Esophagus muscularis mucosa (tissue), 4 donors: ENCODE data around the gene AMHR2. TPM values are rescaled to one million over a fixed set of nuclear protein-coding genes. Genes with fewer than 3 reads are reported as not detected.
"Not testable (repeated sequence)": the region's sequence is repeated elsewhere in the genome, so short reads cannot be mapped to it uniquely, and the experiment has no call there.

Experiments
- DNase-seq: peaks from one replicate; pipeline ENCODE4 v3.0.0-alpha.2; 2017; ENCODE audit errors: extremely low spot score
- H3K27ac ChIP-seq, 4 donors: fragments of 200-600 bp; sonication (generic); replicated peaks in 1 of 4; 1 replicate in 3 of 4; 2 replicates in 1 of 4; pipeline ENCODE4 v1.5.1; 2016 to 2019; ENCODE audit warnings: mild to moderate bottlenecking in 1 of 4
- H3K27me3 ChIP-seq, 4 donors: fragments of 200-600 bp; sonication (generic); one replicate each; pipeline versions ENCODE4 v1.5.1 to v1.6.0; 2016 to 2019
- H3K36me3 ChIP-seq, 4 donors: fragments of 200-600 bp; sonication (generic); one replicate each; pipeline ENCODE4 v1.5.1; 2016 to 2019
- H3K4me1 ChIP-seq, 4 donors: fragments of 200-600 bp; sonication (generic); one replicate each; pipeline ENCODE4 v1.5.1; 2016 to 2019
- H3K4me3 ChIP-seq, 4 donors: fragments of 200-600 bp; sonication (generic); 1 replicate in 2 of 4; 2 replicates in 2 of 4; pipeline ENCODE4 v1.5.1; 2016 to 2019; ENCODE audit warnings: mild to moderate bottlenecking in 4 of 4, moderate library complexity in 1 of 4
- H3K9me3 ChIP-seq, 4 donors: fragments of 200-600 bp; sonication (generic); 1 replicate in 3 of 4; 2 replicates in 1 of 4; pipeline ENCODE4 v1.5.1; 2016 to 2019
- EP300 ChIP-seq: sonication (generic); formaldehyde crosslinking; IDR thresholded peaks from one replicate; pipeline ENCODE4 v1.6.1; 2017; ENCODE audit warnings: antibody characterized with exemption
- POLR2A ChIP-seq: fragments of 450-650 bp; IDR thresholded peaks from one replicate; pipeline ENCODE4 v1.6.1; 2017; ENCODE audit warnings: antibody characterized with exemption, moderate library complexity, mild to moderate bottlenecking, low read depth
- POLR2AphosphoS5 ChIP-seq, 2 donors: sonication (generic); formaldehyde crosslinking; IDR thresholded peaks; one replicate each; pipeline ENCODE4 v1.6.1; 2017; ENCODE audit warnings: antibody characterized with exemption in 2 of 2
- WGBS: methylation state at CpG from one replicate; pipeline ENCODE4 v1.1.5; 2018; 5-methylcytosine and 5-hydroxymethylcytosine counted together
- intact Hi-C: fragments of 100-400 bp; cut with DNase I; formaldehyde crosslinking; loops from one replicate; pipeline ENCODE4 v1.15.1; 2023
- total RNA-seq, 4 donors: library from RNA; depleted of rRNA; stranded (reverse); fragments of >200 nt; gene quantifications; one replicate each; pipeline versions ENCODE4 v1.1.0 to v1.2.1, GENCODE V29; 2016
- TF ChIP-seq, protein P1 (sequence below), 3 experiments: fragments of 200-600 bp in 2 of 3; fragments of 450-650 bp in 1 of 3; sonication (generic) in 2 of 3; IDR thresholded peaks; one replicate each; pipeline ENCODE4 v1.5.1; 2017 to 2019; ENCODE audit warnings: antibody characterized with exemption in 3 of 3, mild to moderate bottlenecking in 2 of 3, moderate library complexity in 1 of 3

The AMHR2 gene
- total RNA-seq, 4 donors from 2014 or later, result 0.33 to 0.92 TPM; not detected in 2

DNA sequence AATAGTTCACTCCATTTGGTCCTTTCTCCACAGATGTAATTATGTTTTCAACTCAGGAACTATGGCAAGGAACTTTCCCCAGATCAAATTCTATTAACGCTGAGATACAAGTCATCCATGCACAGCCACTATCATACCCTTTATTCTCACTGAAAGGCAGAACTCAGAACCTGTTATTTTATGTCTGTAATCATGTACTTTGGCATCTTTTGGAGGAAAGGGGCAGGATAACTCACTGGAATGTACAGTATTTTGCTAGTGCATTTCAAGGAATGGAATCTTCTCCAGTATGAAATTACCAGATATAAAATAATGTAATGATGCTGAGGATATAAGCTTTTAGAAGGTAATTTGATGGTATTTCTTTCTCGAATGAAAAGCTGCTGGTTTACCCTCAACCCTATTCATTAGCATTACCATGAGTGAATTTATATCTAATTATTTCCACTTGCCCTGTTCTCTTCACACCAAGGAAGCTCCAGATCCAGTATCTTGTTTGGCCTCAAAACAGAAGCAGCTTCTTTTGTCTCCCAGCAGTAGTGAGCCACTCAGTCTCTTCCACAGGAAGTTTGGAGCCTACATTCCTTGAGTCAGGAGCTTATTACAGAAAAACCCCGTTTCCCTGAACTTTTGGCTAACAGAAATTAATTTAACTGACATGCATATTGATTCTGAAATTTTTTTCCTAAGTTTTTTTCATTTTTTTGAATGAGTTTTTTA, 10.0 kb upstream of the AMHR2 start:
- 59% methylated on average over 3 of the region's 3 CpGs for WGBS
- TF ChIP-seq EP300 (no peak), POLR2A (no peak), POLR2AphosphoS5 (IDR thresholded peaks at IDR 0.05) (no peak)
- TF ChIP-seq, protein P1, sequence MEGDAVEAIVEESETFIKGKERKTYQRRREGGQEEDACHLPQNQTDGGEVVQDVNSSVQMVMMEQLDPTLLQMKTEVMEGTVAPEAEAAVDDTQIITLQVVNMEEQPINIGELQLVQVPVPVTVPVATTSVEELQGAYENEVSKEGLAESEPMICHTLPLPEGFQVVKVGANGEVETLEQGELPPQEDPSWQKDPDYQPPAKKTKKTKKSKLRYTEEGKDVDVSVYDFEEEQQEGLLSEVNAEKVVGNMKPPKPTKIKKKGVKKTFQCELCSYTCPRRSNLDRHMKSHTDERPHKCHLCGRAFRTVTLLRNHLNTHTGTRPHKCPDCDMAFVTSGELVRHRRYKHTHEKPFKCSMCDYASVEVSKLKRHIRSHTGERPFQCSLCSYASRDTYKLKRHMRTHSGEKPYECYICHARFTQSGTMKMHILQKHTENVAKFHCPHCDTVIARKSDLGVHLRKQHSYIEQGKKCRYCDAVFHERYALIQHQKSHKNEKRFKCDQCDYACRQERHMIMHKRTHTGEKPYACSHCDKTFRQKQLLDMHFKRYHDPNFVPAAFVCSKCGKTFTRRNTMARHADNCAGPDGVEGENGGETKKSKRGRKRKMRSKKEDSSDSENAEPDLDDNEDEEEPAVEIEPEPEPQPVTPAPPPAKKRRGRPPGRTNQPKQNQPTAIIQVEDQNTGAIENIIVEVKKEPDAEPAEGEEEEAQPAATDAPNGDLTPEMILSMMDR (IDR thresholded peaks at IDR 0.05), result no peak
- Histone ChIP-seq H3K4me1 (peaks cover 37 to 53% (median 42%) of the 10 kb centered on the region in 4 donors), H3K9me3 (no peaks in the 10 kb centered on the region), H3K4me3 (peak overlapping the region in 1 of 4 donors; percentile 10), H3K36me3 (peaks cover 30 to 40% (median 37%) of the 10 kb centered on the region in 4 donors), H3K27me3 (no peaks in the 10 kb centered on the region), H3K27ac (peak overlapping the region; percentile 33 to 64 (median 43))
- intact Hi-C loops, result no loop called here
- DNase-seq, result no peak

- no peaks in the 10 kb centered on the region for H3K27me3 ChIP-seq
- WGBS, result 17% methylated on average over 3 of the region's 3 CpGs
- intact Hi-C loops, result no loop called here
- H3K27ac ChIP-seq, result peak overlapping the region in 2 of 4 donors; percentile 1 to 28
- H3K9me3 ChIP-seq, result no peaks in the 10 kb centered on the region
- no peak for TF ChIP-seq POLR2A
- TF ChIP-seq EP300, result no peak
- TF ChIP-seq, protein P1 (IDR thresholded peaks at IDR 0.05), result no peak
- TF ChIP-seq POLR2AphosphoS5 (IDR thresholded peaks at IDR 0.05), result no peak
- H3K4me3 ChIP-seq, result no peak overlapping the region
- DNase-seq, result no peak
- H3K36me3 ChIP-seq, result peaks cover 17 to 27% (median 24%) of the 10 kb centered on the region in 4 donors
- H3K4me1 ChIP-seq, result peaks cover 37 to 53% (median 42%) of the 10 kb centered on the region in 4 donors
Observed at GRCh38 chr12:53414756-53415417, 8.8 kb upstream of the AMHR2 start.

DNA sequence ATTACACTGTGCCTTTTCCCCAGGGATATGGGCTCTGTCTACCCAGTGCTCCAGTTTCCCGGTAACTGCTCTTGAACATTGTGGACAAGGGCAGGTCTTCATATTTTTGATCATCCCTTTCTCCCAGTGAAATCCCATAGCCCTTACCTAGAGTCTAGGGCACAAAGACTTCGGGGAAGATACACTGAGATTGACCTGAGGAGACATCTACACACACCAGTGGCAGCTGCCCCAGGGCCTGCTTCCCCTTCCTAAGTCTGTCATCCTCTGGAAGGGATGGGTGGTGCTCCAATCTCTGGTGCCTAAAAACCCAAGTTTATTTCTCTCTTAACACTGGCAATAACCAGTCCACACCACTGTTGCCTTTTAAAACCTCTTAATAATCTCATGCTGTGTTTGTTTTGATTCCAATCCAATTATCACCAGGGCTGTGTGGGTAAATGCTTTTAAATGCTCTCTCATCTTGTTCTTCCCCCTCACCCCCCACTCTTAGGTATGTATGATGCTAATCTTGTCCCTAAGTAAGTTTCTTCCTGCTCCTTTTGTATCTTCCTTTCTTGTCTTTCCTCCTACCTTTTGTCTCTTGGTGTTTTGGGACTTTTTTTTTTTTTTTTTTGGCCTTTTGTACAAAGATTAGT, 7.8 kb upstream of the AMHR2 start:
- peaks cover 7 to 18% (median 14%) of the 10 kb centered on the region in 4 donors for H3K36me3 ChIP-seq
- DNase-seq, H3K27me3 ChIP-seq, intact Hi-C loops, H3K9me3 ChIP-seq, H3K4me3 ChIP-seq: not testable (repeated sequence)
- H3K4me1 ChIP-seq, result peaks cover 37 to 55% (median 43%) of the 10 kb centered on the region in 4 donors
- H3K27ac ChIP-seq, result peak overlapping the region in 1 of 4 donors; percentile 33
- WGBS, result 69% methylated on average over 2 of the region's 2 CpGs

DNA sequence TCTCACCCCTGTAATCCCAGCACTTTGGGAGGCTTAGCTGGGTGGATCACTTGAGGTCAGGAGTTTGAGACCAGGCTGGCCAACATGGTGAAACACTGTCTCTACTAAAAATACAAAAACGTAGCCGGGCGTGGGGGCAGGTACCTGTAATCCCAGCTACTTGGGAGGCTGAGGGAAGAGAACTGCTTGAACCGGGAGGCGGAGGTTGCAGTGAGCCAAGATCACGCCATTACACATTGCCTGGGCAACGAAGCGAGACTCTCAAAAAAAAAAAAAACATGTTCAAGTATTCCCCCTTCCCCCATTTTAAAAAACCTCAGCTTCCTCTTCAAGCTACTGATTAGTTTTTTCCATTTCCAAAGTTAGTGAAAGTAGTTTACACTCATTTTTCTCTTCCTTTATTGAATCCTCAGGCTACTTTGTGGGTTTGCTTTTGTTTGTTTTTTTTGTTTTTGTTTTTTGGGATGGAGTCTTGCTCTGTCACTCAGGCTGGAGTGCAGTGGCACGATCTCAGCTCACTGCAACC, 6.3 kb upstream of the AMHR2 start:
- peaks cover 38 to 53% (median 43%) of the 10 kb centered on the region in 4 donors for H3K4me1 ChIP-seq
- WGBS, result 75% methylated on average over 9 of the region's 9 CpGs
- H3K9me3 ChIP-seq, H3K27ac ChIP-seq, H3K4me3 ChIP-seq, intact Hi-C loops, H3K36me3 ChIP-seq, H3K27me3 ChIP-seq, DNase-seq: not testable (repeated sequence)

- Histone ChIP-seq H3K4me1 (peaks cover 30 to 44% (median 35%) of the 10 kb centered on the region in 4 donors), H3K9me3 (no peaks in the 10 kb centered on the region), H3K27me3 (no peaks in the 10 kb centered on the region), H3K36me3 (no peaks in the 10 kb centered on the region), H3K27ac (no peak overlapping the region), H3K4me3 (no peak overlapping the region)
- 91% methylated on average over 3 of the region's 3 CpGs for WGBS
- intact Hi-C loops, result no loop called here
- DNase-seq, result no peak
- TF ChIP-seq, protein P1 (IDR thresholded peaks at IDR 0.05), result no peak
- TF ChIP-seq POLR2A (no peak), EP300 (no peak), POLR2AphosphoS5 (IDR thresholded peaks at IDR 0.05) (no peak)
Observed at GRCh38 chr12:53418221-53418620, 5.4 kb upstream of the AMHR2 start.
